PC-3 (cell line): Measurements from ENCODE around the gene GPATCH1. TPM values are rescaled to one million over a fixed set of nuclear protein-coding genes. Genes with fewer than 3 reads are reported as not detected.

ENCODE experiments used
- ATAC-seq: fragments of 200-7000 bp; cut with Tn5 transposase; 2 replicates; pipeline ENCODE4 v1.9.1; 2020; ENCODE audit warnings: mild to moderate bottlenecking, moderate library complexity
- BruUV-seq: library from RNA; stranded (reverse); fragments of 400-500 nt; replicated peaks from 2 replicates; lab custom pipeline; 2021; lab: Mats Ljungman, UMichigan
- CTCF ChIA-PET: fragments of 300-600 bp; sonication (Branson Sonifier 250); formaldehyde crosslinking; loops from one replicate; lab custom pipeline; 2022; ENCODE audit warnings: antibody characterized with exemption; lab: Charles Lee
- POLR2A ChIA-PET: fragments of 300-600 bp; sonication (Branson Sonifier 250); formaldehyde crosslinking; loops from one replicate; lab custom pipeline; 2022; ENCODE audit warnings: antibody characterized with exemption; ENCODE audit not compliant: unreplicated experiment; lab: Charles Lee
- DNase-seq: peaks from one replicate; pipeline ENCODE4 v3.0.0-alpha.2; 2015
- H2AFZ ChIP-seq: fragments of 300-600 bp; sonication (generic); 2 replicates; pipeline ENCODE4 v1.6.0; 2016; ENCODE audit warnings: antibody characterized with exemption, low read length
- H3F3A ChIP-seq: fragments of 300-600 bp; sonication (generic); one replicate; pipeline ENCODE4 v1.6.0; 2017; ENCODE audit warnings: antibody characterized with exemption, low read length, control low read depth, mild to moderate bottlenecking; ENCODE audit not compliant: unreplicated experiment
- H3K27ac ChIP-seq: fragments of 300-600 bp; sonication (generic); 2 replicates; pipeline ENCODE4 v1.5.1; 2016; ENCODE audit warnings: mild to moderate bottlenecking, low read length
- H3K27me3 ChIP-seq: fragments of 300-600 bp; sonication (generic); 2 replicates; pipeline ENCODE4 v1.6.1; 2016; ENCODE audit warnings: low read length, mixed read lengths
- H3K36me3 ChIP-seq: fragments of 300-600 bp; sonication (generic); 2 replicates; pipeline ENCODE4 v1.6.1; 2016; ENCODE audit warnings: low read depth, mixed run types, low read length, mixed read lengths
- H3K4me1 ChIP-seq: fragments of 300-600 bp; sonication (generic); 2 replicates; pipeline ENCODE4 v1.5.1; 2016; ENCODE audit warnings: low read length; ENCODE audit not compliant: insufficient read depth
- H3K4me2 ChIP-seq: fragments of 300-600 bp; sonication (generic); 2 replicates; pipeline ENCODE4 v1.6.0; 2016; ENCODE audit warnings: low read length
- H3K4me3 ChIP-seq: fragments of 300-600 bp; sonication (generic); 2 replicates; pipeline ENCODE4 v1.5.1; 2016; ENCODE audit warnings: mild to moderate bottlenecking, low read length, mixed read lengths
- H3K79me2 ChIP-seq: fragments of 300-600 bp; sonication (generic); 2 replicates; pipeline ENCODE4 v1.6.1; 2017; ENCODE audit warnings: low read length, mixed read lengths
- H3K9ac ChIP-seq: fragments of 300-600 bp; sonication (generic); 2 replicates; pipeline ENCODE4 v1.6.0; 2016; ENCODE audit warnings: mild to moderate bottlenecking, low read length
- H3K9me2 ChIP-seq: fragments of 300-600 bp; sonication (generic); replicated peaks from 2 replicates; pipeline ENCODE4 v1.6.1; 2016; ENCODE audit warnings: mixed run types, low read length, mixed read lengths
- H3K9me3 ChIP-seq: fragments of 300-600 bp; sonication (generic); 2 replicates; pipeline ENCODE4 v1.6.1; 2016; ENCODE audit warnings: low read length, mixed read lengths
- H4K20me1 ChIP-seq: fragments of 300-600 bp; sonication (generic); 2 replicates; pipeline ENCODE4 v1.6.1; 2016; ENCODE audit warnings: low read length, mixed read lengths
- EZH2 ChIP-seq: fragments of 300-600 bp; sonication (generic); IDR thresholded peaks from one replicate; pipeline ENCODE4 v1.6.1; 2017; ENCODE audit warnings: antibody characterized with exemption, mild to moderate bottlenecking, low read length; ENCODE audit not compliant: unreplicated experiment
- EZH2phosphoT487 ChIP-seq: fragments of 300-600 bp; sonication (generic); IDR thresholded peaks from 2 replicates; pipeline ENCODE4 v1.6.1; 2018; ENCODE audit warnings: mild to moderate bottlenecking, antibody characterized with exemption, low read length, borderline replicate concordance
- intact Hi-C: fragments of 100-400 bp; cut with micrococcal nuclease; formaldehyde crosslinking; loops from 2 replicates; pipeline ENCODE4 v1.9.0; 2023
- total RNA-seq: library from RNA; depleted of rRNA; stranded (reverse); fragments of >200 nt; gene quantifications from 2 replicates; pipeline ENCODE4 v1.2.3, GENCODE V29; 2014
- TF ChIP-seq, protein P1 (sequence below): fragments of 300-600 bp; sonication (generic); conservative IDR thresholded peaks from 2 replicates; pipeline ENCODE4 v1.5.1; 2017; ENCODE audit warnings: antibody characterized with exemption, low read depth, mild to moderate bottlenecking, low read length

GPATCH1 gene
- total RNA-seq, 1 experiment from 2014 or later, result 6.9 TPM

DNA sequence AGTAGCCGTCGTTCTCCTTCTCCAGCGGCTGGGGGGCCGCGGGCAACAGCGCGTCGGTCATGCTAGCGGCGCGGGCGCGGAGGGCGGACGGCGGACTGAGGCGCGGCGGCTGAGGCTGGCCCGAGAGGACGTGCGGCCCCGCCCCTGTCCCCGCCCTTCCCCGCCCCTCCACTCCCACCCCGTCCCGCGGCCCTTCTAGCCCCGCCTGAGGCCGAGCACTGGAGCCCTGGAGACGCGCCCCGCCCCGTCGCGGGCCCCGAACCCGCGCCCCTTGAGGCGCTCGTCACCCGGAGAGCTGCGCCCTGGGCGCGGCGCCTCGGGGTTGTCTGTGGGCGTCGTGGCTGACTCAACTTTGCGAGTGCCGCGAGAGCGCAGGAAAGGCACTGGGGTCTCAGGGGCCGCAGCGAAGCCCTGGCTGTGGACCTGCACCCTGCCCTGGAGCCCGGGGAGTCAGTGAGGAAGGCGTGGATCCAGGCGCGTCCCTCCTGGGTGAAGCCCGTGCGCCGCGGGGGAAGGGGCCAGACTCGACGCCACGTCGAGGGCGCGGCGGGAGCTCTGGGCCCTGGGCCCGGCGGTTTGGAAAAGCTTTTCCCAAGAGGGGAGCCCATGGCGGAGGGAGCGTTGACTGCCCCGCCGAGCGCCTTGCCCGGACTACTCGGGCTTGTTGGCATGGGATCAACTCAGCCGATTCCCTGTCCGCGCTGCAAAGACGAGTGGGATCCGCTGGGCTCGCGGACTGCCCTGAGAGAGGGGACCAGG, 16.0 kb upstream of the GPATCH1 start, which contains the start of gene RHPN2:
Gene RHPN2, minus strand, starts transcription at position 97 of the 759 bp plus-strand sequence. Its CDS starts 36 bp downstream, at position 61.
- Histone ChIP-seq H3F3A (no peaks in the 10 kb centered on the region), H3K4me1 (peaks cover 7% of the 10 kb centered on the region), H3K9ac (peak within 1 kb of the TSS; percentile 83), H3K36me3 (no peaks in the 10 kb centered on the region), H3K4me3 (peak within 1 kb of the TSS; percentile 93), H4K20me1 (peaks cover 26% of the 10 kb centered on the region), H3K9me3 (no peaks in the 10 kb centered on the region), H3K79me2 (peaks cover 42% of the 10 kb centered on the region), H3K27ac (no peak within 1 kb of the TSS), H2AFZ (peak within 1 kb of the TSS; percentile 79), H3K4me2 (peak within 1 kb of the TSS; percentile 93), H3K27me3 (no peaks in the 10 kb centered on the region), H3K9me2 (no peaks in the 10 kb centered on the region)
- no TSS peak for BruUV-seq
- ChIA-PET POLR2A (no interaction called here), CTCF (no interaction called here)
- ATAC-seq, result peak; percentile 87
- TF ChIP-seq EZH2 (no peak), EZH2phosphoT487 (no peak)
- TF ChIP-seq, protein P1, sequence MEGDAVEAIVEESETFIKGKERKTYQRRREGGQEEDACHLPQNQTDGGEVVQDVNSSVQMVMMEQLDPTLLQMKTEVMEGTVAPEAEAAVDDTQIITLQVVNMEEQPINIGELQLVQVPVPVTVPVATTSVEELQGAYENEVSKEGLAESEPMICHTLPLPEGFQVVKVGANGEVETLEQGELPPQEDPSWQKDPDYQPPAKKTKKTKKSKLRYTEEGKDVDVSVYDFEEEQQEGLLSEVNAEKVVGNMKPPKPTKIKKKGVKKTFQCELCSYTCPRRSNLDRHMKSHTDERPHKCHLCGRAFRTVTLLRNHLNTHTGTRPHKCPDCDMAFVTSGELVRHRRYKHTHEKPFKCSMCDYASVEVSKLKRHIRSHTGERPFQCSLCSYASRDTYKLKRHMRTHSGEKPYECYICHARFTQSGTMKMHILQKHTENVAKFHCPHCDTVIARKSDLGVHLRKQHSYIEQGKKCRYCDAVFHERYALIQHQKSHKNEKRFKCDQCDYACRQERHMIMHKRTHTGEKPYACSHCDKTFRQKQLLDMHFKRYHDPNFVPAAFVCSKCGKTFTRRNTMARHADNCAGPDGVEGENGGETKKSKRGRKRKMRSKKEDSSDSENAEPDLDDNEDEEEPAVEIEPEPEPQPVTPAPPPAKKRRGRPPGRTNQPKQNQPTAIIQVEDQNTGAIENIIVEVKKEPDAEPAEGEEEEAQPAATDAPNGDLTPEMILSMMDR, result no peak
- peak; percentile 66 for DNase-seq
- intact Hi-C loops, result no loop called here

DNA sequence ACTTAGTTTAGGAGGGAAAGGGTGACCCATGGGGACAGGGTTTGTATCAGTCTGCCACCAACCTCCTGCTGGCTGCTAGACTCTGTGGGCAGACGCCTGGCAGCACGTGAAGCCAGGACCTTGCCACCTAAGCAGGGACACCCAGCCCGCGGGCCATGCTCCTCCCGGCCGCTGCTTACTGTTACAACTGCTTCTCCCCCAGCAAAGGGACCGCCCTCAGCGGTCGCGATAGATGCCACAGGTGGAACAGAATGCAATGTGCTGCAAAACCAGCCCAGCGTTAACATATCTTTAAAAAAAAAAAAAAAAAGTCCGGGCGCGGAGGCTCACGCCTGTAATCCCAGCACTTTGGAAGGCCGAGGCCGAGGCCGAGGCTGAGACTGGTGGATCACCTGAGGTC, 14.4 kb upstream of the GPATCH1 start:
- CTCF ChIA-PET, result no interaction called here
- Histone ChIP-seq H3K4me3 (no peak overlapping the region), H3K9ac (no peak overlapping the region)

More for the DNA sequence above, 14.4 kb upstream of the GPATCH1 start:
- no peak for DNase-seq
- Histone ChIP-seq H2AFZ (no peak overlapping the region), H3K9me2 (no peaks in the 10 kb centered on the region), H3K9me3 (no peaks in the 10 kb centered on the region), H3F3A (no peaks in the 10 kb centered on the region), H4K20me1 (peaks cover 20% of the 10 kb centered on the region), H3K27ac (no peak overlapping the region), H3K4me1 (peaks cover 7% of the 10 kb centered on the region), H3K27me3 (no peaks in the 10 kb centered on the region), H3K4me2 (no peak overlapping the region), H3K79me2 (peaks cover 26% of the 10 kb centered on the region), H3K36me3 (no peaks in the 10 kb centered on the region)
- TF ChIP-seq, protein P1, result no peak
- no peak for ATAC-seq
- POLR2A ChIA-PET, result no interaction called here
- no TSS peak for BruUV-seq
- intact Hi-C loops, result no loop called here
